Dermis lymphatic vessel endothelial cell (primary cell): ENCODE results near the gene WDR33. TPM values are rescaled to one million over a fixed set of nuclear protein-coding genes. Genes with fewer than 3 reads are reported as not detected.

ENCODE experiments used
- total RNA-seq: library from RNA; depleted of rRNA; stranded (reverse); fragments of >200 nt; gene quantifications from 2 replicates; pipeline ENCODE4 v1.2.1, GENCODE V29; 2014

The WDR33 gene
- 24.6 and 29.5 TPM in 2 replicates for total RNA-seq

DNA sequence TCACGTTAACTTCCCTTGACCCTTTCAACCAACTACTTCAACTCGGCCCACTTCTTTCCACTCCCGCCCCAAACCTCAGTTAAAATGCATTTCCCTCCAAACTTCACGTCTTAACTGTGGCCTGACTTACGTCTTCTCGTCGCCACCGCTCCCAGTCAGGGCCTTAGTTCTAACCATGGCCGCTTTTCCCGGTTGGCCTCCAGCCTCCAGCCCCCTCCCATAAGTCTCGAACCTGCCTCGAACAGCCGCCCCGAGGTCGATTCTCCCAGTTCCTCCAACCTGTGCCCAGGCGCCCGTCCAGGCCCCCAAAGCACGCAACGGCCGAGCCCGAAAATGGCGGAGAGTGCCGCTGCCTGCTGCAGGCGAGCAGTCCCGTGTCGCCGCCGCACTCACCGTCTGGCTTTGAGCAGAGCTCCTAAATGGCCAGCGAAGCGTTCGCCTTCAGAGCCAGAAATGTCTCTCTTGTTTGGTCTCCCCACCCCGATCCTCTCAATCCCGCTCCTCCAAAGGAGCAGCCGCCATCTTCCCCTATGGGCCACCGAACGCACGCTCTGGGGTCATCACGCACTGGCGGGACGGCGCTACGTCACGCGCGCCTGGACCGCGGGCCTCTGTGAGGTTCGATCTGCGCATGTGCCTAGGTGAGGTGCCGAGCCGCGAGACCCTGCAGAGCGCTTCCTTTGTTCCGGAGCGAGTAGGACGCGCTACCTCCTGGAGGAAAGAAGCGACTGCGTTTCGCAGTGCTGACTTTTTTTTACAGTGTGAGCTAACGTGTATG is at the start of gene WDR33:
WDR33 (minus strand) TSS at position 553 of the 778 bp plus-strand sequence. CDS start 40,190 bp downstream, outside the sequence.

GRCh38 chr2:127701193-127701650 is 109.7 kb downstream of the WDR33 start, which contains the start of gene SFT2D3:
Gene SFT2D3, plus strand, starts transcription at chr2:127701497. Its CDS starts 32 bp downstream, at chr2:127701529.

GRCh38 chr2:127675331-127676261 is 135.4 kb downstream of the WDR33 start, which contains the start of gene LIMS2:
Gene LIMS2, minus strand, starts transcription at chr2:127675530. Its CDS starts 506 bp downstream, at chr2:127675024.

Other genes starting within 250 kb of the WDR33 start
- not detected in 2 replicates for gene GPR17, start 165.0 kb downstream of the WDR33 start, total RNA-seq
- 4.2 and 5.1 TPM in 2 replicates for gene LIMS2, start 135.6 kb downstream of the WDR33 start, total RNA-seq
- 4.8 and 6.2 TPM in 2 replicates for gene SFT2D3, start 109.7 kb downstream of the WDR33 start, total RNA-seq
- gene POLR2D, start 47.0 kb upstream of the WDR33 start, total RNA-seq, result 21.2 and 25.0 TPM in 2 replicates
- 14.2 and 16.4 TPM in 2 replicates for gene AMMECR1L, start 74.8 kb upstream of the WDR33 start, total RNA-seq
- 3.4 and 3.6 TPM in 2 replicates for gene SAP130, start 216.9 kb upstream of the WDR33 start, total RNA-seq